ENCODE measurements around the gene ZC3HAV1. TPM values are rescaled to one million over a fixed set of nuclear protein-coding genes. Genes with fewer than 3 reads are reported as not detected.

ZC3HAV1 gene
- total and polyA plus RNA-seq, 2 of the 13 experiments (the other 11 are each of a cell fraction or from before 2014, with no cell fraction given): 12.7 to 23.7 TPM

GRCh38 chr7:139029353-139029752, 80.2 kb downstream of the ZC3HAV1 start:
- ATAC-seq (peak; percentile 82), FAIRE-seq (peak; percentile 62), DNase-seq (ENCODE audit: low spot score) (peak; percentile 43)
- intact Hi-C loops (cut with micrococcal nuclease; ENCODE audit: unreplicated experiment) (no loop called here), in situ Hi-C loops (cut with HindIII; ENCODE audit: extremely low pct_ligation_motif_present, low pct_unique_long_range_greater_than_20kb) (no loop called here)
- BruUV-seq (replicated peaks): no TSS peak
- ChIA-PET POLR2A (no interaction called here), CTCF (ENCODE audit: low intra/inter-chr PET ratio, low total read pairs) (no interaction called here)
- no peak overlapping the region for H3K9ac ChIP-seq (ENCODE audit: insufficient read depth, low read depth, low read length)
- H3K27ac ChIP-seq (ENCODE audit: extremely low read length, insufficient read depth, low read length): peak overlapping the region; percentile 36
- H3K36me3 ChIP-seq (replicated peaks in 1 of 2; ENCODE audit: control insufficient read depth in 1 of 2, insufficient read depth in 2 of 2, low read length in 2 of 2): peaks cover 0 to 7% of the 10 kb centered on the region in 2 experiments; a peak in 2 of 5 replicates
- peaks cover 4% of the 10 kb centered on the region for H3K79me2 ChIP-seq (ENCODE audit: insufficient read depth, low read length)
- peaks cover 4% of the 10 kb centered on the region; the same call in 1 of the 2 replicates for H4K20me1 ChIP-seq (ENCODE audit: insufficient read depth, low read length)
- H3K4me3 ChIP-seq (replicated peaks in 1 of 3; ENCODE audit: insufficient read depth in 1 of 3, low read depth in 2 of 3, low read length in 3 of 3): peak overlapping the region in 1 of 3 experiments; percentile 2; a peak in 1 of 6 replicates
- 47% methylated on average over 3 of the region's 3 CpGs for WGBS (ENCODE audit: low lambda C conversion rate)
- H3K4me1 ChIP-seq (ENCODE audit: insufficient read depth, low read length): peaks cover 39% of the 10 kb centered on the region
- no peaks in the 10 kb centered on the region for H3K9me3 ChIP-seq (ENCODE audit: low read length)
- peak overlapping the region; percentile 41 for H3K4me2 ChIP-seq (ENCODE audit: low read depth, low read length)
- H2AFZ ChIP-seq (ENCODE audit: low read length): no peak overlapping the region
- no peaks in the 10 kb centered on the region for H3K27me3 ChIP-seq (ENCODE audit: control insufficient read depth in 1 of 2, insufficient read depth in 2 of 2, low read length in 2 of 2)
- TF ChIP-seq NR2F2 (IDR thresholded peaks at IDR 0.05; ENCODE audit: borderline replicate concordance, low read depth): no peak
- TF ChIP-seq ZSCAN29 (CRISPR knock-in tag; conservative IDR thresholded peaks at IDR 0.05): 0 out of 2 replicates have a peak, but pooled peaks have one; percentile 28
- TF ChIP-seq SOX13 (IDR thresholded peaks at IDR 0.05): no peak
- 0 out of 4 replicates have a peak, but pooled peaks of 1 of the 2 experiments have one; percentile 5 for TF ChIP-seq SOX13 (CRISPR knock-in tag; conservative IDR thresholded peaks at IDR 0.05 in 1 of 2, IDR thresholded peaks at IDR 0.05 in 1 of 2)
- peak; percentile 23; the same call in 1 of the 2 replicates for TF ChIP-seq NFYB (CRISPR knock-in tag; IDR thresholded peaks at IDR 0.05)
- no peak for TF ChIP-seq ZNF747 (CRISPR knock-in tag; IDR thresholded peaks at IDR 0.05; ENCODE audit: borderline replicate concordance)
- peak; percentile 57; the same call in 1 of the 2 replicates for TF ChIP-seq HNF4A (CRISPR knock-in tag; IDR thresholded peaks at IDR 0.05)
- TF ChIP-seq ZNF24 (IDR thresholded peaks at IDR 0.05): no peak
- 0 out of 2 replicates have a peak, but pooled peaks have one; percentile 36 for TF ChIP-seq NR2C2 (CRISPR knock-in tag; IDR thresholded peaks at IDR 0.05; ENCODE audit: borderline replicate concordance)
- TF ChIP-seq SATB2 (CRISPR knock-in tag; IDR thresholded peaks at IDR 0.05): no peak
- no peak for TF ChIP-seq HNRNPH1 (optimal IDR thresholded peaks at IDR 0.05; ENCODE audit: low read depth, low read length)
- TF ChIP-seq RARA (CRISPR knock-in tag; IDR thresholded peaks at IDR 0.05): peak; percentile 39; the same call in 1 of the 2 replicates
- TF ChIP-seq PAXIP1 (CRISPR knock-in tag; conservative IDR thresholded peaks at IDR 0.05): peak; percentile 56
- TF ChIP-seq PPARG (CRISPR knock-in tag; conservative IDR thresholded peaks at IDR 0.05): peak; percentile 71
- TF ChIP-seq ZNF574 (CRISPR knock-in tag; IDR thresholded peaks at IDR 0.05): no peak
- peak; percentile 27; the same call in 1 of the 2 replicates for TF ChIP-seq NFYC (CRISPR knock-in tag; IDR thresholded peaks at IDR 0.05)
- TF ChIP-seq CTCF (CRISPR knock-in tag; IDR thresholded peaks at IDR 0.05): peak; percentile 15; the same call in 1 of the 2 replicates
